ENCODE measurements around the gene FAM170B.

Gene FAM170B

DNA sequence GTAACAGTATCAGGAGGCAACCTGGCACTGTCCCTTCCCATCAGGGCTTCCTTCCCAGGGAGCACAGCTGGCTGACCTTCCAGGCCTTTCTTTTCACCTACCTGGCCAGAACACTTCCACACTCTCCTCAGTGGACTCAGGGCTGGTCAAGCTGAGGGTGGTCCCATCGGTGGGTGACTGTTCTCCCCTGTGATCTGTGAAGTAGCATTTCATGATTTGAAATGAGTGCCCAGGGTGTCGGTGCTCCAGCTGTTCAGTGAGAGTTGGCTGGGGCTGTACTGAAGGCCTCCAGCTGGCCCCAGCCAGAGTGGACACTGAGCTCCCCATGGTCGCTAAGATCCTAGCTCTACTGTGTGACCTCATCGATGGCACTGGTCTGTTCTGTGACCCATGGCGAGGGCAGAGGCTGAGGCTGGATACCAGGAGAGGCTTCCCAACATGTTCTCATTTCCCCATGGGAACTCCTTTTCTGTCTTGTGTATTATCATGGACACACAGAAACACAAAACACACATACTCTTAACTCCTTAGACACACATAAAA, at the start of gene FAM170B:
Gene FAM170B, minus strand, starts transcription at position 316 of the 543 bp plus-strand sequence. Its CDS starts 103 bp downstream, at position 213.
- DNase-seq = no peak

DNA sequence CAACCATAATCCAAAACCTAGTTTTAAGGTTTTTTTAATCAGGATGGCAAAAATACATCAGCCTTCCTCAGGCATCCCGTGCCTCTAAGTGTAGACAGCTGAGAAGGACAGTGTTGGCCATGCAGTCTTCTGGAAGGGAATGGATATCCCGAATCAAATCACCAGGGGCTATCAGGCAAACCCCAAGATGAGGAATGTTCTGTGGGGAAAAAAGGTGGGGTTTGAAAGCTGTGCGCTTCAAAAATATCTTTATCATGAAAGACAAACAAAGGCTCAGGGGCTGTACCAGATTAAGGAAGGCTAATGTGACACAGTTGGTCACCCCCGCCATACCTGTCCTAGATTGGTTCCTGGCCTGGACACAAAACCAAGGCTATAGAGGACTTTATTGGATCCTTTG, 49.0 kb upstream of the FAM170B start:
- no peak for DNase-seq

DNA sequence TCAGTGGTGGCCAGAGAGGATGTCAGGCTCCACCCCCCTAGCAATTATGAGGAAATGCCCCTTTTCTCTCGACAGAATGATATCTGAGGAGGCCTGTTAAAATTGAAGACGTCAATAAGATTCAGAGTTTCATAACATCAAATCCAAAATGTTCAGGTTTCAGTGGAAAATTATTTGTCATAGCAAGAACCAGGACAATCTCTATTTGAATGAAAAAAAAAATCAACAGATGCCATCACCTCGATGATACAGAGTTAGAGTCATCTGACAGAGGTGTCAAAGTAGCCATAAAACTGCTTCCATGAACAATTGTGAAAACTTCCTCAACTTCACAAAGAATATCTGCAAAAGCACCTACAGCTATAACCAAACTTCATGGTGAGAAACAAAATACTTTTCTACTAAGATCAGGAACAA, 46.6 kb upstream of the FAM170B start:
- DNase-seq = no peak

DNA sequence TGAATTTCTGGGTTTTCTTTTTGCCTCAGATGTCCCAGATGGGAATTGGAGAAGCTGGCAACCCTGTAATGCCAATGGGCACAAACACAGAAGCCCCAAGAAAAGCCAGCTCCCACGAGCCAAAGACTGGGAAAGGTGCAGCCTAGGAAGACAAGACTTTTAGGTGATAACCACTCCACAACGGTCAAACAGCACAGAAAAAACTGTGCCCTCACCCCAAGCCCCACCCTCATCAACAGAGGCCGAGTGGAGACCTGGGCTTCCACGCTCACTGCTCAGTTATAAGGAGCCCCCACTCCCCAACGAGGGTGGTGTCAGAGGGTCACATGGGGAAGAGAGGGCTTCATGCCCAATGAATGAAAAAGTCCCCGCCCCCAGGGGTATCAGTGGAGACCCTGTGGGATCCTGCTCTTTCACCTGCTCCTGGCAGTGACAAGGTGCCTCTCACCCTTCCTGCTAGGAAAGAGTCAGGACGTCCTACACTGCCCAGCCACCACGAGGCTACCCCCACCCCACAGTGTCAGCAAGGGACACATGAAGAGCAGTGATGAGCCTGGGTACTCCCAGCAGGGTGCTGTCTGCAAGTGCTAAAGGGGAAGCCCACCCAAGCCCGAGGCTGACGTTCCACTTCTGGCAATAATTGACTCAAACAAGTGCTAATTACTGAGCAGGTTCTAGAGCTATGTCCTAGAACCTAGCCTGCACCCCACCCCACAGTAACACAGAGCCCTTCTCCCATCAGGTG, 46.0 kb upstream of the FAM170B start:
- DNase-seq = no peak

DNA sequence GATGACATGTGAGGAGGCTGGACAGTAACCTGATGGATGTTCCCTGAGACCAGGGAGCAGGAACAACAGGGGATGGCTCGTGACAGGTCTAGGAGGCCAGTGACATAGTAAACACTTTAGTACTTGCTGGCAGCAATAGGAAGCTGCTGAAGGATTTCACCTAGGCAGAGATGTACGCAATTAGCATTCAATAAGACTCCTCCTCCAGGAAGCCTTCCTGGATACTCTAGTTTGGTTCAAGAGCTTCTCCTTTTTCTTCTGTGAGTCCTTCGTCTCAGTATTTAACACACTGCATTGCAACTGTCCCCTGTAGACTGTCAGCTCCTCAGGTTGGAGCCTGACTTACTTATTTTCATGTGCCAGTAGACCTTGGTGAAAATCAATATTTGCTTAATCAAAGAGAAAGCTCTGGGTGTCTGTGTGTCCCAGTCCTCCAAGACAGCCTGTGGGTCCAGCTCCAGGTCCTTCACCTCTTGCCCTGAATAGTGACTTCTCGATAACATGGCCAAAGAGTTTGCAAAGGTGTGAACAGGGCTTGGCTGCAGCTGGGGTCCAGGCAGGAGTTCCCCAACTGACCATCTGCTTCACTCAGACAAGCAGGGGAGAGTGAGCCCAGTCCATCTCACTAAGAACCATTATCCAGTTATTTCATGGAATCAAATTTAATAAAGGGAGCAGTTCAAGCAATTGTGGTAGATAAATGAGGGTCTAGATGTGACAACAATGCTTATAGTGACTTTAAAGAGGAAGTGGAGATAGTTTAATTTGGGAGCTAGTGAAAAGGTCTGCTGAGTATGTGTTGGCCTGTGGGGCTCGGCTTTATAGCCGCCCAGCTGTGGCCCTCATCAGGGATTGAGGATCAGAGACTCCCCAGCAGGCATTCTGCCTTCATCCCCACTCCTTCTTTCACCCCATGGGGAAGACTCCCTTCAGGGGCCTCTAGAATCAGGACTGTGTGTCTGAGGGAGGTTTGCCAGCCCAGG, 45.0 kb upstream of the FAM170B start:
- DNase-seq = no peak

DNA sequence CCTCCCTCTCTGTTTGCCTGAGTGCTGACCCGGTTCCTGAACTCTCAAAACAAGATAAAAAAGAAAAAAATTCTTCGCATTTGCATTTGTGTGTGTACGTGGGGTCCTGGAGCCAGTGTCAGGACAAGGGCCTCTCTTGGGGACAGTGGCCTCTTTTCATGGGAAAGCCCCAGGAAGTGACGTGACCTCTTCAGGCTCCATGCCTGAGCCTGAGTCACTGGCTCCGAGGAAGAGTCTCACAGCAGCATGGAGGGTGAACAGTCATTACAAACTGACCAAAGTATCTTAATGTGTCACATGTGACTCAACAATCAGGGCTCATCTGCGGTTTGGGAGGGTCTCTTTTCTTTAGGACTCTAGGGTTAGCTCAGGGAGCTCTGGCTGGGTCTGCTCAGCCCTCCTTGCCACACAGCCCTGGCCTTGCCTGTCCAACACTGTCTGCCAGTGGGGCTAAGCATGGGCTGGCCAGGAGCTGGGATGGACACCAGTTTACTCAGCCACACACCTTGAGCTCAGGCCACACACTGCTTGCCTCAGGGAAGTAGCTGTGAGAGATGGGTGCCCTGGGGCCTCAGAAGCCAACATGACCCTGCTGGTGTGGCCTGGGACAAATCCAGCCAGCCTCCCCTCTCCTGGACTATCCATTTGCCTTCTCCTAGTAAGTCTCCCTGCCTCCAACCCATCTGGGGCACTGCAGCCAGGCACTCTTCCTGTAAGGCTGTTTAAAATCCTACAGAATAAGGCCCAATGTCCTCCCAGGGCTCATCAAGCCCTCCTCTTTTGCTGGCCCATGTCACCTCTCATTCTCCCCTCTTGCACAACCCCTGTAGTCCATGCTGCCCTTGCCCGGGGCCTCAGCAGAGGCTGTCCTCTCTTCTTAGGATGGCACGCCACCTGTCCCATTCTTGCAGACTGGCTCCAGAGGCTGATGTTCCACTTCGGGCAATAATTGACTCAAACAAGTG, 43.9 kb upstream of the FAM170B start:
- no peak for DNase-seq

DNA sequence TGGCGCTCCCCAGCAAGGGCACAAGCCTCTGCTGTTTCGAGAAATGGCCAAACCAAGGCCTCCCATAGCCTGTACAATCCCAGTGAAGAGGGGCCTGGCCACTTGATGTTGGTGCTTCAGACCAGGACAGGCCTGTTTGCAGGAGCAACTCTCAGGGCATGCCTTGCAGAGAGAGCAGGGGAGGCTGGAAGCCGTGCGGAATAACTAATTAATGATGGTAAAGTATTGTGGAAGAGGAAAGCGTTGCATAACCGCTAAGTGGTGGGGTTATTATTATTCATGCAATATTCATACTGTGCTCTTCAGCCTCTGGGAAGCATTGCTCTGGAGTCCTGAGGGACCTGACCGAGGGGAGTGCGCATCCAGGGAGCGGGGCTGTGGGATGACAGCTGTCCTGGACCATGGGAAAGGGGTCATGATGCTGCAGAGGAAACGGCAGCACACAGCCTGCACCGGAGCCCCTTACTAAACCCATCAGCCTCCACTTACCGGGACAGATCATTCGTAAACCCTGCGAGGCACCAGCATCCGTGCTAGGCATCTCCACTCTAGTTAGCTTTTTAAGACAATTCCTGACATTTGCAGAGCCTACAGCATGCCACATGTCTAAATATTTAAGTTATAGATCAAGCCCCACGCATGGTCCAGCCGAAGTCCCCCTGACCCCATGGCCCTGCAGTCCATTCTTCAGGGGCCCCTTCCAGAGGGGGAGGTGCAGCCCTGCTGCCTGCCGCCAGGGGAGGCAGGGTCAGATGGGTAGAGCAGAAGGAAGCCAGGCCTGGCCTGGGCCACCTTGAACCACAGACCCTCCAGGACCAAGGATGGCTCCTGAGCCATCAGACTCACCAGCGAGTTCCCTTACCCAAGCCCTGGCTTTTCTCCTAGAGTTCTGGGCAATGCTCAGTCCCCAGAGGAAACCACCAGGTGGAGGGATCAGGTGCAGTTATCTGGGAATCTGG, 42.8 kb upstream of the FAM170B start:
- DNase-seq = no peak

DNA sequence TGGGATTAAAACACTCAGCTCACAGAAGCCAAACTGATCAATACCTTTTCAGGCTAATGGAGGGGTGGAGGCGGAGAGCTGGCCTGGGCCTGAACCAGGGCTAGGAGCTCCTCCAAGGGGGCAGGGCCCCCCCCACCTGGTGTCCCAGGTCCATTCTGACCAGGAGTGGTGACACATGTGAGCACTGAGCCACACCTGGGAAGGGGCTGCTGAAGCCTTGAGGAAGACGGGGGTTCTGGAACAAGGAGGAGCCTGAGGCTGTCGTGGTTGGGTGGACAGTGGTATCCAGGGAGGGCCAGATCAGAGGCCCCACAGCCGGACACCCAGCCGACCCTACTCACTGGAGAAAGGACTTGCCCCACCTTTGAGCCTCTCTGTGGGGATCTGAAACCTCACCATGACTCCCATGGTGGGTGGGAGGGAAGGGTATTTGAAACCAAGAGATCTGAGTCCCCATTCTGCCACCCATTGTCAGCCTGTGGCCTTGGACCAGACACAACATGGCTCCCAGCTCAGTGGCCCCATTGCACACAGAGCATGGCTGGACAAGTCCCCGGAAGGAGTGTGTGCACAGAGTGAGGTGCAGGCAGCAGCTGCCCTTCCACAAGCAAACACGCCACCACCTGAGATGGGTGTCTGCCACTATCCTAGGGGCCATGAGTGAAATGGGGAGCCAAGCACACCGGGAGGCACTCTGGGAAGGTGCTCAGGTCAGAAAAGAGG, 41.9 kb upstream of the FAM170B start:
- DNase-seq = no peak

DNA sequence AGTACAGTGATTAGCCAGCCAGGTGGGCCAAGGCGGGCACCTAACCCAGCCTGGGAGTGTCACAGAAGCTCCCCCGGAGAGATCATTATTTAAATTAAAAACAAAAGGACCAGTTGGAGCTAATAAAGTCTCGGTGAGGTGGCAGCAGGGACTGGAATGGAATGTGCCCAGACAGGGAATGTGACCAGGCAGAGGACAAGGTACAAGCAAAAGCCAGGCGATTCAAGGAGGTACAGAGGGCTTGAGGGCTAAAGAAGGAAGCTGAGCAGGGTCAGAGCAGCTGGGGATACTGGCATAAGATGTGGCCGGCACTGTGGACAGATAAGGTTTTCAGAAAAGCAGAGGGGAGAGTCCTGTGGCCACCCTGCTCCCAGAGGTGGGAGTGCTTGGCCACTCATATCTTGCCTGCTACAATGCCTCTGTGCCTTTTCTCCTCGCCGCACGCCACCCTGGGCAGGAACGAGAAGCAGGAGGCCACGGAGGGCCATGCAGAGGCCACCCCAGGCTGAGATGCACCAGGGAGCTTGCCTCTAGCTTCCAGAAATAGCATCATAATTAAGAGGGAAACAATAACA, 41.2 kb upstream of the FAM170B start:
- no peak for DNase-seq

DNA sequence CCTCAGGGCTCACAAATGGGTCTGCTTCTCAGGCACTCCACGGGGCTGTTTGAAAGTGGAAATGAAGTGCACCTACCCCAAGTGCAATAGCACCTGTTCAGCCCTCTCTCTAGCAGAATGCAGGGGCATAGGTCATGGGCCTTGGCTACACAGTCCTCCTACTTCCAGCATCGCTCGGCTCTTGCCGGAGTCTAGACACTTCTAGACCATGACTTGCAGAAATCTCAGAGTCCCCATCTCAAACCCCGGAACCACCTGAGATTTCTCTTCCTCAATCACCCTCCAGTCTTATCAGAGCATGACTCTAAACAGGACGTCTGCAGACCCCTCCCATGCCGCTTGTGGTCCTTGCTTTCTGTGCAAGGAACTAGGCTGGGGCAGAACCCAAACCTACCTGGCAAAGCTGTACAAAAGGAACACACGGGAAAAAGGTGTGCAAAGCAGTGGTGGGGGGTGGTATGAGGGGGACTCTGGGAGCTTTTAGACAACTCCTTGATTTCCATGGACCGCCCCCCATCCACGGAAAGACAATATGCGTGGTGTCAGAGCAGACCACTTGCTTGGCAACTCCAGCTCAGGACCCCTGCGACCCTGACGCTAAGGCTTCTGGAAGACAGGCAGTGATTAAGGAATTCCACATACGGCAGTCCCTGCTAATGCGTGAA, 40.6 kb upstream of the FAM170B start:
- DNase-seq = no peak

DNA sequence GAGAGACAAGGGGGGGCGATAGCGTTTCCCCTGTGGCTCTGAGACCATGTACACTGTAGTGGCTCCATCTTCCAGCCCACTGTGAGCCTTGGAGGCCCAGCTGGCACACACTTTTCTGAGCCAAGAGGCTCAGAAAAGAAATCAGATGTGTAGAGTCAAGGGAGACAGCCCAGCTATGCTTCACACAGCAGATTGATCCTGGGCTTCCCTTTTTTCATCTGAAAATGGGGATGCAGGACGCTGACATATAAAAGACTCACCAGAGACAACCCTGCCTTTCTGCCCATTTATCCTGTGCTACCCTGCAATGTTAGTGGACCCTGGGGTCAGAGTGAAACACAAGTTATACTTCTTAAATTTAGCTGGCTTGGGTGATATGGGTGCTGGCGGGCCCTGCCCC, 40.0 kb upstream of the FAM170B start:
- DNase-seq = no peak

DNA sequence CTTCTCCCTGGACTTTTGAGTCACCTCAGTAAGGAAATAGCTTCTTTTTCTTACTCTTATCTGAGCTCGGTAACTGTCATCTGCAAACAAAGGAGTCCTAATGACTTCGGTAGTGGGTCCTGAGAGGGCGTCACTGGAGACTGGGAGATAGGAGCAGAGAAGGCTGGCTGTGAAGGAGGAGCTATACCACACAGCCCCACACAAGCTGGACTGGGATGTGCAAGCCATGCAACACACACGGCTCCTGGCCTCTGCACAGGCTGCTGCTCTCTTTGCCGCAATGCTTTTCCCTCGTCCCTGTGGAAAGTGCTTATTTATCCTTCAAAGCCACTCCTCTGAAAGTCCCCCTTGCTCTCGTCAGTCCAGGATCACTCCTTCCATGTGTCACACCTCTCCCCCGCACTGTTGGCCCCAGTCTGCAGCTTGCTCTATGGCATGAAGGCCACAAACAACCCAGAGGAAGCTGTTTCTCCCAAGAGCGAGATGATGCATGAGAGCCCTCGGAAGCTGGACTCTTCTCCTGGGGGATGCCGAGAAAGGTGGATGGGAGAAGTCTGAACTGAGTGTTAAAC, 39.5 kb upstream of the FAM170B start:
- DNase-seq = no peak

DNA sequence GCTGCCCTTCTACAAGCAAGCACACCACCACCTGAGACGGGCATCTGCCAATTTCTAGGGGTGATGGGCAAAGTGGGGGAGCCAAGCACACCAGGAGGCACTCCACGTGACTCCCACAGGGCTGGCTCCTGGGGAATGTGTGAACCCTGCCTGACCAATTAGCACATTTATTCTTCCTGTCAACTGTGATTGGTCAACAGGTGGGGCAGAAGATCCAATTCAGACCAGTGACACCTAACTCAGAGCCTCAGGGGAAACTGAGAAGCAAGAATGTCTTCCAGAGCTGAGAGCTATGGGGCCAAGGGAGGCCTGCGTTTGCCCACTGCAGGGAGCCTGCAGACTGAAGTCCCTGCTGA, 38.9 kb upstream of the FAM170B start:
- DNase-seq = no peak

DNA sequence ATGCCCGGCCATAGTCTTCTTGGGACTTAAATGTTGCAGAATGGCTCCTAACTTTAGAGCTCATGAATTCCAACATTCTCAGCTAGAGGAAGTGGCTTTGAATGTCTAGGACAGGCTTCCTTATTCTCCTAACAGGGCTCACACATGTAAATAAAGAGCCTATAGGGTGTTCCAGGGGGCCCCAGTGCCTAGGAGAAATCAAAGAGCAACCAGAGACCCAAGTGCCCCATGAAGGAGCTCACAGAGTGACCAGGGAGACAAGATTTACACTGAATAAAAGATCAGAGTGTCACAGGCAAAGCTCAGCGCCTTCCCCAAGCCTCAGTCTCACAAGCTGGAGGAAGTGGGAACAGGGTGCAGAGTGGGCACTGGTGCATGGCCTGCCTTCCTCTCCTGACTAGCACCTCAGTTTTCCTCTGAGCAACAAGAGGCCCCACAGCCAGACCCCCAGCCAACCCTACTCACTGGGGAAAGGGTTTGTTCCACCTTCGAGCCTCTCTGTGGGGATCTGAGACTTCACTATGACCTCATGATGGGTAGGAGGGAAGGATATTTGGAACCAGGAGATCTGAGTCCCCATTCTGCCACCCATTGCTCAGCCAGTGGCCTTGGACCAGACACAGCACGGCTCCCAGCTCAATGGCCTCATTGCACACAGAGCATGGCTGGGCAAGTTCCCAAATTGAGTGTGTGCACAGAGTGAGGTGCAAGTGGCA, 38.4 kb upstream of the FAM170B start:
- DNase-seq = no peak

DNA sequence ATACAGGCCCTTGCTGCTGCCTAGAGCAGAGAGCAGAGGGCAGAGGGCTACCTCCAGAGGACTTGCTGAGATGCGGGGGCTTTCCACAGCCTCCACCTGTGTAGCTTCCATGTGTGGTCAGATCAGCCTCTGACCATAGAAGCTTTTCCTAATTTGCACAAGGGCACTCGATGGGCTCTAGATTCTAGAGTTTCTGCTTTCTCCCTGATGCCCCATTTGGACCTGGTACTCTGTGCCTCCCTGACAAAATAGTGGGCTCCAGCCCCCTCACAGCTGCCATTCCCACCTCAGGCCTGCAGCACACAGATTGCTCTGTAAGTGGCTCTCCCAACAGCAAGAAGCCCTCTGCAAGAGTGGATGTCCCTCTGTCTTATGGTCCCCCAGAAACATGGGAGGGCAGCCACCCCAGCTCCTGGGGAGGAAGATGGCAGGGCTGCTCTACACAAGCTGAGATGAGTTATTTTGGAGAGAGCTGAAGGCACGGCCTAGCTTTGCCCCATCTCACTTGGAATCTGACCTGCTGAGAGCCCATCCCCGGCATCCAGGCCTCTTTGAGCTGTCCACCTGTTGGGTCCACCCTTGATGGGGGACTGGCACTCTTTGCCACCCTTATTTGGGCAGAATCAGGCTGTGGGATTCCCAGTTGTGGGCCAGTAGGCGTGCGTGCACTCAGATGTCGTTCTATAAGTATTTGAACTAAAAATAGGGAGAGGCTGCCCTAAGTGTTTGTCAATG, 37.7 kb upstream of the FAM170B start:
- no peak for DNase-seq

DNA sequence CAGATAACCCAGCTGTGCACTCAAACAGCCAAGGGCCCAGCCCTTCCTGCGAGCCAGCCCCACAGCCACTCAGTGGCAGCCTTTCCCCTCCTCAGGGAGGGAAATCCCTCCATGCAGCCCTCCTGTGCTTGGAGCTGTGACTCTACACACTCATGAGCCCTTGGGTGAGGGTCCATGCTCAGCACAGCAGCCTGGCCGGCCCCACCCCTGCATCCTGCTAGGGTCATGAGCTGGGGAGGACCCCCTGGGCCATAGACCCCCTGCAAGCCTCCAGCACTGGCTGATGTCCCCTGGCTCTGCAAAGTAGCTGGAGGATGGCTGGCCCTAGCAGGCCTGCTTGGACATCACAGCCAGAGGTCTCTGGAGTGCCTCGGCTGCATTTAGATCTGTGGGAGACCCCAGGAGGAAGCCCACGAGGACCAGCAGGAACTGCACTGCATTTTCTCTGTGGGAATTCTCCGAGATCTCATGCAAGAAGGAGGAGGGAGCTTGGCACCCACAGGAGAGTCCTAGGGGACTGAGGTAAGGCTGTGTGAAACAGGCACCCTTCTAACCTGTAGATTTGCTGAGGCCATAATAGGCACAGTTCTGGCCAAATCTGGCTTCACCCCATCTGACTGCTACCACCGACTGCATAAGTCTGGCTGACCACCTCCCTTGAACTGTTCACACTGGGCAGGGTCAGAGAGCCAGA, 37.0 kb upstream of the FAM170B start:
- no peak for DNase-seq

DNA sequence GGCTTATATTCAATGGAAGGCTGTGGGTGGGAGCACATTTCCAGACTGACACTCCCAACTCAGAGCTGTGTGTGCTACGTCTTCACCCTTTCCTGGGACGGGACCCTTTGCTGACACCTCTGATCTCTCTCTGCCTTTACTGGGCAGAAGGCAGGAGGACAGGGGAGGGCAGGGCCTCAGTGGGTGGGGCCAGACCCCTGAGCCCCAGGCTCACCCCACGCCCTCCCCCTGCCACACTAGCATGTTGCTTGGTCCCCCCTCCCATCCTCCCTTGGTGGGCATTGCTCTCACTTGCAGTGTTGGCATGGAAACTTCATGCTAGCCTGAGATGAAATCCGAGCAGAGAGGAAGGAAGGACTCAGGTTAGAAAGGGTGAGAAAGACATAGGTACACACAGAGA, 36.0 kb upstream of the FAM170B start:
- no peak for DNase-seq

All from NCI-H526 treated with DMSO at 0.1 percent for 48 hours (cell line).